ENCODE results near the gene CPA1.

The CPA1 gene

GRCh38 chr7:130379921-130380860 is at the start of gene CPA1:
Gene CPA1 (plus strand): TSS chr7:130380494. CDS start chr7:130380521, 27 bp downstream.
- no peak for DNase-seq

GRCh38 chr7:130332259-130333053 is 47.8 kb upstream of the CPA1 start:
- no peak for DNase-seq

GRCh38 chr7:130333832-130334231 is 46.5 kb upstream of the CPA1 start:
- no peak for DNase-seq

- no peak for DNase-seq
Observed at GRCh38 chr7:130334274-130334673, 46.0 kb upstream of the CPA1 start.

- no peak for DNase-seq
Observed at GRCh38 chr7:130337410-130337971, 42.8 kb upstream of the CPA1 start.

- DNase-seq: no peak
Observed at GRCh38 chr7:130338233-130338632, 42.1 kb upstream of the CPA1 start.

GRCh38 chr7:130341882-130342281 is 38.4 kb upstream of the CPA1 start:
- DNase-seq: no peak

- DNase-seq: no peak
Observed at GRCh38 chr7:130342701-130343380, 37.5 kb upstream of the CPA1 start.

- no peak for DNase-seq
Observed at GRCh38 chr7:130344271-130344866, 35.9 kb upstream of the CPA1 start, which contains the start of gene CPA5. Gene CPA5 (plus strand): TSS chr7:130344816. CDS start chr7:130346486, 1,670 bp downstream.

GRCh38 chr7:130345136-130345535 is 35.2 kb upstream of the CPA1 start:
- DNase-seq: no peak

GRCh38 chr7:130345725-130346124 is 34.6 kb upstream of the CPA1 start:
- no peak for DNase-seq

- DNase-seq: no peak
Observed at GRCh38 chr7:130346177-130346905, 34.0 kb upstream of the CPA1 start.

- no peak for DNase-seq
Observed at GRCh38 chr7:130346941-130347340, 33.4 kb upstream of the CPA1 start.

- no peak for DNase-seq
Observed at GRCh38 chr7:130349911-130350782, 30.1 kb upstream of the CPA1 start.

GRCh38 chr7:130350945-130351790 is 29.1 kb upstream of the CPA1 start:
- no peak for DNase-seq

- DNase-seq: no peak
Observed at GRCh38 chr7:130351791-130352090, 28.6 kb upstream of the CPA1 start.

- DNase-seq: no peak
Observed at GRCh38 chr7:130352194-130353074, 27.9 kb upstream of the CPA1 start.

GRCh38 chr7:130353196-130353595 is 27.1 kb upstream of the CPA1 start:
- no peak for DNase-seq
